ENCODE data around the gene CEP104.

- TF ChIP-seq CTCF (IDR thresholded peaks at IDR 0.05) (no peak), POLR2A (IDR thresholded peaks at IDR 0.05) (no peak)
These were observed 39.5 kb upstream of the CEP104 start for GRCh38 chr1:3896396-3897000.
